H1 (cell line): Measurements from ENCODE around the gene SOD2. TPM values are rescaled to one million over a fixed set of nuclear protein-coding genes. Genes with fewer than 3 reads are reported as not detected.

ENCODE experiments used
- CBX8 ChIP-seq: fragments of 300-800, 300-1000 bp; sonication (generic); IDR thresholded peaks from 2 replicates; pipeline ENCODE4 v1.7.1; 2016; ENCODE audit warnings: low read depth, low read length, borderline replicate concordance
- CHD7 ChIP-seq: fragments of 300-600 bp; sonication (generic); IDR thresholded peaks from 2 replicates; pipeline ENCODE4 v1.7.1; 2012; ENCODE audit warnings: low read length, moderate library complexity, mild to moderate bottlenecking, inconsistent platforms; ENCODE audit not compliant: insufficient replicate concordance
- CREB1 ChIP-seq: IDR thresholded peaks from 2 replicates; pipeline ENCODE4 v1.6.1; 2012; ENCODE audit warnings: inconsistent platforms
- FOSL1 ChIP-seq: IDR thresholded peaks from 2 replicates; pipeline ENCODE4 v1.6.1; 2011; ENCODE audit warnings: mild to moderate bottlenecking, low read depth, low read length, moderate library complexity; ENCODE audit not compliant: insufficient read depth
- JUND ChIP-seq: IDR thresholded peaks from 2 replicates; pipeline ENCODE4 v1.6.1; 2011; ENCODE audit warnings: mild to moderate bottlenecking, improper control_type of control experiment, low read length
- KDM1A ChIP-seq: fragments of 200-600, 300-600 bp; sonication (generic); IDR thresholded peaks from 2 replicates; pipeline ENCODE4 v1.7.1; 2016; ENCODE audit warnings: mild to moderate bottlenecking, low read length, borderline replicate concordance
- SIRT6 ChIP-seq: IDR thresholded peaks from one replicate; pipeline ENCODE4 v1.7.1; 2012; ENCODE audit warnings: low read length, inconsistent platforms
- SUZ12 ChIP-seq: fragments of 200-600 bp; sonication (generic); IDR thresholded peaks from 2 replicates; pipeline ENCODE4 v1.6.1; 2012; ENCODE audit warnings: mild to moderate bottlenecking, inconsistent platforms, low read length, moderate library complexity, mixed read lengths
- polyA plus RNA-seq, 7 experiments: library from polyadenylated mRNA; depleted of rRNA in 3 of 7; stranded (reverse) in 5 of 7; unstranded in 2 of 7; fragments of >200 nt in 5 of 7; fragments of 200-250 nt in 2 of 7; gene quantifications; 1 replicate in 5 of 7; 2 replicates in 1 of 7; 4 replicates in 1 of 7; pipeline versions ENCODE4 v1.2.1 to v1.2.3, GENCODE V29; 2011 to 2013; ENCODE audit warnings: missing spikeins in 2 of 7, mixed read lengths in 2 of 7
- total RNA-seq: library from RNA; stranded (reverse); fragmentation: NEBNext Ultra II Directional; extraction: Animal tissue kit (Norgen Biotek cat#: 25700); gene quantifications from 2 replicates; pipeline ENCODE4 v1.2.1, GENCODE V29; 2021
- TF ChIP-seq, protein P1 (sequence below): IDR thresholded peaks from 2 replicates; pipeline ENCODE4 v1.6.1; 2011; ENCODE audit warnings: low read depth, mild to moderate bottlenecking, low read length; ENCODE audit not compliant: insufficient read depth

Gene SOD2
- total and polyA plus RNA-seq, 2 of the 8 experiments (the other 6 are each of a cell fraction or from before 2014, with no cell fraction given), result 31.1 to 88.7 TPM

DNA sequence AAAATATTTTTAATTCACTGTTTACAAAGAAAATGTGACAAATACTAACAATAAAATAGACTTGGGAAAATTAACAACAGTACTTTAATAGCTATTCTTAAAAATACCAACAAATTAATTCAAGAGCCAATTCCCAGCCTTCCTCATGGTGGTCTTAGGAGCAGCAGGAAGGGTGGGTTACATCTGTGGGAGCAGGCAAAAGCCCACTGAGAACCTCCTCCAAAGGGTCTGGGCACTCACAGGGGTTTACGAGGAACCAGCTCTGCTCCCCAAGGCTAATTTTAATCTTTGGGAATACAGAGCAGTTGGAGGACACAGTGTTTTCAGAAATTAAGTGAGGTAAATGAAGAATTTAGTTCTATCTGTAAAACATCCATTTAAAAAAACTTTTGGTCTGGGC is 10.2 kb downstream of the SOD2 start (continued):
- TF ChIP-seq CHD7 (no peak), FOSL1 (no peak), SIRT6 (no peak), SUZ12 (no peak), CREB1 (no peak), JUND (no peak), KDM1A (no peak), CBX8 (no peak)
- TF ChIP-seq, protein P1, sequence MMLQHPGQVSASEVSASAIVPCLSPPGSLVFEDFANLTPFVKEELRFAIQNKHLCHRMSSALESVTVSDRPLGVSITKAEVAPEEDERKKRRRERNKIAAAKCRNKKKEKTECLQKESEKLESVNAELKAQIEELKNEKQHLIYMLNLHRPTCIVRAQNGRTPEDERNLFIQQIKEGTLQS, result no peak
